ENCODE data around the gene TNRC18.
"Not testable (repeated sequence)": the region's sequence is repeated elsewhere in the genome, so short reads cannot be mapped to it uniquely, and the experiment has no call there.

TNRC18 gene

DNA sequence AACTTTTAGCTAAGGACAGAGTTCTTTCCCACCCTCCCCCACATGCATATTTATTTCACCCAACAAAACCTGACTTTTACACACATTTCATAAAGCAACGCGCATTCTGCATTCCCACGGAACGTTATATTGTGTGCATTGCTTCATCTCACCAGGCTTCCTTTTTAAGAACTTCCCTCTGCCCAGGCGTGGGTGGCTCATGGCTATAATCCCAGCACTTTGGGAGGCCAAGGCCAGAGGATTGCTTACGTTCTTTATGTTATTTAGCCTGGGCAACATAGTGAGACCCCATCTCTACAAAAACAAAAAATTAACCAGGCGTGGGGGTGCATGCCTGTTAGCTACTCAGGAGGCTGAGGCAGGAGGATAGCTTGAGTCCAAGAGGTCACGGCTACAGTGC is 155.8 kb downstream of the TNRC18 start:
- DNase-seq (ENCODE audit: low read depth) = not testable (repeated sequence)

DNA sequence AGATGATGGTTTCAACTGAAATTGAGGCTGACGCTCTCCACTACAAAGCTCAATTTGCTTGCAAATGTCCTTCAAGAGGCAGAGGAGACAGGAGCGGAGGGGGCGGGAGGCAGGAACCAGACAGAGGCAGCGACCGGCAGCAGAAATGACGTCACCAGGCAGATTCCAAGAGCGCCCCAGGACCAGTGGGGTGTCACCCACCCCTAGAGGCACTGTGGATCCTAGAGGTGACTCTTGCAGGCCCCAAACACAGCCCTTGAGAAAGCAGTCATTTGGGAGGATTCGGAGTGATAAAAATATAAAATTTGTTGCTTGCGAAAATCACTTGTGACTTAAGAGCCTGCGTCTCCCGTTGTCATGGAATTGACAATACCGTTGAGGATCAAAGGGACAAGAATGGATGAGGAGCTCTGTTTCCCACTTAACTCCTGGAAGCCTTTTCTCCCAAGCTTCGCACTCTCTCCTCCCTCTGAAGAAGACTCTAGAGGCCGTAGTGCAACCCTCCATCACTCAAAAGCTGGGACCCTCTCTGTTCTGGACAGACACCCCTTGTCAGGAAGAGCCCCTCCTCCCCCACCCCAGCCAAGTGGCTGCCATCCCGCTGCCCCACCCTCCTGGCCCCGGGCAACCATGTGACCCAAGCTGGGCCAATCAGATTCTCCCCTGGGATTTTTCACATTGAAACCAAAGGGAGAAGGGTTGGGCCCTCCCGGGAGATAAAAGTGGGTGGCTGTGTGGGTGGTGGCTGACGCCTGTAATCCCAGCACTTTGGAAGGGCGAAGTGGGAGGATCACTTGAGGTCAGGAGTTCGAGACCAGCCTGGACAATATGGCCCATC is 157.2 kb downstream of the TNRC18 start:
- DNase-seq (ENCODE audit: low read depth) = no peak

DNA sequence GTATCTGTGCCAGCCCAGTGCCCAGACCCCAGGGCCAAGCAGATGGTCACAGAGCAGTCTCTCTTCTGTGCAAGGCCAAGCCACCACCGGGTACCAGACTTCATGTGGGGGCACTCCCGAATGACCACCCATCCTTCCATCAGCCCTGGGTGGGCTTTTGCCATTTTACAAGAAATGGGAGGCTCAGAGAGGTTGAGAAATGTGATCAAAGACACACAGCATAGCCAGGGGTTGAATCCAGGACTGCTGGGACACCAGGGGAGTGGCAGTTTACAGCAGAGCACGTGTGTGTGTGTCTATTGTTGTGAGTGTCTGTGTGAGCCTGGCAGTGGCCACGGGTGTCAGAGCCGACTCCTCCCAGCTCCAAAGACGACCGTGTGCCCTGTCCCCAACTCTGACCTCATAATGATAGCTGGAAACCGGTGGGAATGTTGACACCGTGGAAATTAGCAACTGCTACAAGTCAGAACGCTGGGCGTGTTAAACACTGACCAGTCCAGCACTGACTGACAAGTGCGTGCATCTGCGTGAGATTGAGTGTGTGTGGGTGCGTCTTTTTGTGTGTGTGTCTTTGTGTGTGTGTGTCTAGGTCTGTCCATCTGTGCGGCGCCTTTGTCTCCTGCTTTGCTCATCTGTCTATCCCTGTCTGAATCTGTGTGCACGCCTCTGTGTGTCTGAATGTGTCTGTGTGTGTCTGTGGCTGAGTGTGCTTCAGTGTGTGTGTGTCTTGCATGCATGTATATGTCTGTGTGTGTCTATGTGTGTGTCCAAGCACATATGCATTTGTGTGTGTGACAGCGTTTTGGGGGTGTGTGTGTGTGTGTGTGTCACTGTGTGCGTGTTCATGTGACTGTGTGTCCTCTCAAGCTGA is 158.1 kb downstream of the TNRC18 start:
- DNase-seq (ENCODE audit: low read depth) = no peak

DNA sequence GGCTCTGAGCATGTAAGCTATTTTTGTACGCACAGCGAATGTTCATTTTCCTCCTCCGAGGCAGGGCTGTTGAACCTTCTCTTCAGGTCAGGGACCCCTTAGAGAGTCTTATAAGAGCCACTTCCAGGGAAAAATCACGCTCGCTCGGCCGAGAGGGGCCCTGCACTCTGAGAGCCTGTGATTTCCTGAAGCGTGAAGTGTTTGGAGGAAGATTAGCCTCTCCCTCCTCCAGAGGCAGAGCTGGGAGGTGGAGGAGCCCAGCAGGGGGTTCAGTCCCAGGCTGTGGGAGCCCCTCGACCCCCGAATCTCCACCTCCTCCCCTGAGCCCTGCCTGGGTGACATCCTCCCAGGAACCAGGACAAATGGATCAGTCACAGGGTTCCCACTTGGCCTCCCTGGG is 160.6 kb downstream of the TNRC18 start:
- not testable (repeated sequence) for DNase-seq (ENCODE audit: low read depth)

DNA sequence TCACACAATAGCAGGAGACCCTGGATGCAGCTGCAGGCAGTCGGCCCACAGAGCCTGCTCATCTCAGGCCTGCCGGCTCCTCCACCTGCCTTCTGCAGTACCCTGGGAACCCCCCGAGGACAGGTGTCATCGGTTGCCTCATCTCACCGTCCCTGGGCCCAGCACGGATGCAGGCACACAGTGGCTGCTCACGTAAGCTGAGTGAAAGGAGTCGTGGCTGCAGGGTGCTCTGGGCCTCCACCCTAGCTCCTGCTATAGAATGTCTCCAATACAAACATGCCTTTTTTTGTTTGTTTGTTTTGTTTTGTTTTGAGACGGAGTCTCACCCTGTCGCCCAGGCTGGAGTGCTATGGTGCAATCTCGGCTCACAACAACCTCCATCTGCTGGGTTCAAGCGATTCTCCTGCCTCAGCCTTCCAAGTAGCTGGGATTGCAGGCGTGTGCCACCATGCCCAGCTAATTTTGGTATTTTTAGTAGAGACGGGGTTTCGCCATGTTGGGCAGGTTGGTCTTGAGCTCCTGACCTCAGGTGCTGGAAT is 163.0 kb downstream of the TNRC18 start:
- not testable (repeated sequence) for DNase-seq (ENCODE audit: low read depth)

Data from T-helper 22 cell (primary cell).